COLO668 (cell line): ENCODE results near the gene ACY1.
"Not testable (repeated sequence)": the region's sequence is repeated elsewhere in the genome, so short reads cannot be mapped to it uniquely, and the experiment has no call there.

Experiments used
- DNase-seq: peaks from one replicate; lab custom pipeline; 2025; ENCODE audit not compliant: unreplicated experiment; lab: John Stamatoyannopoulos, UW

ACY1 gene

DNA sequence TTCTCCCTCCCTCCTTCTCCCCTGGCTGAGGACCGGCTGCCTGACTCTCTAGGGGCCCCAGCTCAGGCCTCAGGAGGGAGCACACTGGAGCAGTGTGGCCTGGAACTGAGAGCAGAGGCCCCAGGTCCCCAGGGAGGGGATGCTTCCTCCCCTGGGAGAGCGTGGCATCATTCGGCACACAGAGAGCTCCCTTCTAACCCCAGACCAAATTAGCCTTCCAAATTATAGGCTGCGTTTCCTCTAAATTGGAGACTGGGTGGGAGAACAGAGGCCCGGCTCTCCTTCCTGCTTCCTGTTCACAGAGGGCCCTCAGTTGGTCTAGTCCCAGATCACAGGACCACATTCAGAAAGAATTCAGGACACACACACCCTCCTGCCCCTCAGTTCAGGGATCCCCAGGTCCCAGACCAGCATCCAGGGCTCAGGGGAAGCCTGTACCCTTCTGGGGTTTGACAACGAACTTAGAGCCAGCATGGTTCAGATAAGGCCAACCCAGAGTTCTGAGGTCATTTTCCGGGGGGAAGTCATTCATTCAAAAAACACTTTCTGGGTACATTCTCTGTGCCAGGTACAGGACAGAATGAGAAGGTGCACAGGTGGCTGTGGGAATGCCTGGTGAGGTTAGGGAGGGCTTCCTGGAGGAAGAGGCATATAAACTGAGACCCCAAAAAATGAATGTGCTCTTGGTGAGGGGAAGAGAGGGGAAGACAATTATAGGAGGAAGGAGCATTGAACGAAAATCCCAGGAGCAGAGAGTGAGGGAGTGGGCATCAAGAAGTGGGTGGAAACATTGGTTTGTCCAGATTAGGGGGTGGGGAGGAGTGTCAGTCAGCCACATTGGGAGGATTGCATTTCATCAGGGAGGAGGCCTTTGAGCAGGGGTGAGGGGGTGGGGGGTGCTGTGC is 40.8 kb downstream of the ACY1 start:
- no peak for DNase-seq

DNA sequence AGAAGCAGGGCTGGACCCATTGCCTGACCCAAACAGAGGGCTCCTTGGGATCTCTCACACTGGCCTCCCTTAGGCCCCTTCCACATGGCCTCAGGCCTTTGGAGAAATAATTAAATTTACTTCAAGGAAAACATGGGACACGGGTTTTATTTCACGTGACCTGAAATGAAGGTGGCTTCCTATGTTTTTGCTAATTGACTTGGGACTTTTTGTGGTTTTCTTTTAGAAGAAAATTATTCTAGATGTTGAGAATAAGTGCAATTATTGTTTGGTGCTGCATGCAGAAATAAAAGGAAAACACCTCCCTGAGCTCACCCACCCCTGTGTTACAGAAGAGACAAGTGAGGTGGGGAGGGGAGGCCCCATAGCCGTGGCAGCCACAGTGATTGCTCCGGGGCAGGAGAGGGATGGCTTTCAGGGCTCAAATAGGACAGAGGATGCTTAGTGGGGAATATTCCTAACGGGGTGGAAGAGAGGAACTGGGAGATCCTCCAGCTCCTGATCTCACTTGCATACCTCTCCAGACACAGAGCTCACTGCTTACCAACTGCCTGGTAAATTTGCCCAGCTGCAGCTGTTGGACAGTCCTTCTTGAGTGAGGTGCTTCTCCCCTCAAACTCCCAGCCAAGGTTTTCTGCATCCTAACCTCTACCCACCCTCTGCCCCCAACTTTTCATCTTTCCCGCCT is 41.6 kb downstream of the ACY1 start:
- no peak for DNase-seq

DNA sequence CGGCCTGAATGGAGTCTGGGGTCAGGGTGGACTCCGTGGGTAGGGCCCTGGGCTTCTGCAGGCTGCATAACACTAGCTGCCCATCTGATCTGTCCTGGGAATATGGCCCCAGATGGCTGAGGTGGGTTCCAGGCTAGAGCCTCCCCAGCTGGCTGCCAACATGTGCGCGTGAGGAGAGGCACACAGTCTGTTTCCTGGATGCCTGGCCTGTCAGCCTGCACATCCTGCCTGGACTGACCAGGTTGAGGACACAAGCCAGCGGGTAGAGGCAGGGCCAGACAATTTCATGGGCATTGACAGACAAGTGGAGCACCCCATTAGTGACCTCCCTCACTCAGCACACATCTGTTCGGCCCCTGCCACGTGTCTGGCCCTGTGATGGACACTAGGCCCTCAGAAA is 42.1 kb downstream of the ACY1 start:
- DNase-seq, result no peak

DNA sequence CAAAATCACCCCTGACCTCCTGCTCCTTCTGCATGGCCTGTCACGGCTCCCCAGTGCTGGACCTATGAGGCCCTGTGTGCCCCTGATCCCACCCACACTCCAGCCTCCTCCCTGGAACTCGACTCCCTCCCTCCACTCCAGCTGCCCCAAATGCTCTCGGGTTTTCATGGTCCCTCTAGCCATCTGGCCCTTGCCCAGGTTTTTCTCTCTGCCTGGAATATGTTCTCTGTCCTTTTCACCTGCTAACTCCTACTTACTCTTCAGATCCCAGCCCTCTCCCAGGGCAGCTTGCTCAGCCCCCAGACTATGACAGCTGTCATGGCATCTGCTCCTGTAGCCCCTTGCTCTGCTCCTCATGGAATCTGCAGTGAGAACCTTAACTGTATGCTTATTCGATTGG is 42.7 kb downstream of the ACY1 start:
- DNase-seq, result no peak

DNA sequence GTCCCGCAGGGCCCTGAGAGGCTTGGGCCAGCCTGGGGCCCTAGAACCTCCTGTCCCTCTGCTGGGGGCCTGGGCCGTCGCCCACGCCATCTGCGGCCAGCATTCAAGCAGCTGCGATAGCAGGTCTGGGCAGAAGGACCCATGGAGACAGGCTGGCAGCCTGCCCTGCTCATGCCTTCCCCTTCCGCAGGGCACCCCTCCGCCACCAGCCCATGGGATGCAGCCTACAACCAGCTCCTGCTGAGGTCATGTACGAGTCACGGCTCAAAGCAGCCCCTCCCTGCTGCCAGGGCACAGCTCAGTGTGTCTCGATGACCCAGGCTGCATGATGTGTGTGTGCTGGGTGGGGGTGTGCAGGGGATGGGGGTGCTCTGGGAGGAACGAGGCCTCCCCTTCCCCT is 45.2 kb downstream of the ACY1 start:
- DNase-seq, result no peak

DNA sequence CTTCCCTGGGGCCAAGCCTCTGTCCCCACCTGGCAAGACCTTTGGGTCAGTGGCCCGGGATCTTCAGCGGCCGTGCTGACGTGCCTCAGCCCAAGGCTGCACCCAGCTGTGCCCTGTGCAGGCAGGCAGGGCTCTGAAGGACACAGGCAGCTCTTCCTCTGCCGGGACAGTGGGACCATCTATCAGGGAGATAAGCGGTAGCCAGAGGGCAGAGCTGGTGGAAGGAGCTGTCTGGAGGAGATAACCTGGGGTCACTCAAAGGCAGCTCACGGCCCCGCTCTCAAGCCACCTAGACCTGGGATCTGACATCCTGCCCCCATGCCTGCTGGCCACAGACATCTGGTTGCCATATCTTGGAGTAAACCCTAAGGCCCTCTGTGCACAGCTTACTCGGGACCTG is 45.7 kb downstream of the ACY1 start:
- DNase-seq, result no peak

DNA sequence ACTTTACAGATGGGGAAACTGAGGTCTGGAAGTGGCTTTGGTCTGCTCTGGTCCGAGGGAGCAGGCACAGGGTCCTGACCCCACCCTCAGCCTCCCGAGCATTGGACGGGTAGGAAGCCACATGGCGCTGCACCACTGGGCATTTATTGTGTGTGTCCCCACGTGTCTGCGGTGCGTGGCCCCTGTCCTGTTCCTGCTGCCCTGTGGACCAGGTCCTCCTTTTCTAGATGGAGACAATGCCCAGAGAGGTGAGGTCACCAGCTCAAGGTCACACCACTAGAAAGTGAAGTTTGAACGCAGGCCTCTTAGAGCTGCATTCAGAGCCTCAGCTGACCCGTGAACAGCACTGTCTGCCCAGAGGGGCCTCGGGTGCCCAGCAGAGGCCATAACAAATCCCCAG is 46.2 kb downstream of the ACY1 start:
- no peak for DNase-seq

DNA sequence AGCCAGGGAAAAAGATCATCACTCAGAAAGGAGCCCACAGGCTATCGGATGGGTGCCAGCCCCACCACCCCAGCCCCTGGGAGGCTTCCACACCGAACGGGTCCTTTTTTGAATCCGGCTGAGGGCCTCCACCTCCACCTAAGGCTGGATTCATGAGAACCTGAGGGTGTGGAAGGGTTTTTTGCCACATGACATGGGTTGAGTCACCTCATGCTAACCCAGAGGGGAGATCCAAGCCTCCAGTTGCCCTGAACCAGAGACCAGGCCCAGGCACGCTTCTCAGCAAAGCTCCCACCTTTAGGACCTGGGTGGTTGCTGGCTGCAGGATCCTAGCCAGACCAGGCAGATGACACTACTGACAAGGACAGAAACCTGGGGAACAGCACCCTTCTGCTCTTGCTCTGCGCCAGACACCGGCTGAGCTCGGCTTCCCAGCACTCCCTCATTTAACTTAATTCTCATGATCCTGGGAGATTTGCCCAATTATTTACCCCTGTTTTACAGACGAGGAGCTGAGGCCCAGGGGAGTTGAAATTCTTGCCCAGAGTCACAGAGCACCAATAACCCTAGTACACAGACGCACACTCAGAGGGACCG is 47.5 kb downstream of the ACY1 start:
- DNase-seq, result no peak

DNA sequence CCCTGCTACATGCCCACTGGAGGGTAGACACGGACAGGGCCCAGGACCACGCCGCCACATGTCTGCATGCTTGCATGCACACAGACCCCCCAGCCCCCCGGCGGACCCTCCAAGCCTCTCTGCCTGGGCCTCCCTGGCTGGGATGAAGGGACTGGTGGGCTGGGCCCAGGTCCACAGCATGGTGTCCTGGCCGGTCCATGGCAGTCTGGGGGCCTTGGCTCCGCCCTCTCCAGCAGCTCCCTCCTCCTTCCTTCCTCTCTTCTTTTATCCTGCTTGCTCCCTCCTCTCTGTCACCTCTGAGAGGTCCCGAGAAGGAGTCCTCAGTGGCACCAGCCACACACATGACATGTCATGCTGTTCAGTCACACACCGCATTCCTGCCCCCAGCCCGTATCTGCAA is 48.6 kb downstream of the ACY1 start:
- DNase-seq, result no peak

DNA sequence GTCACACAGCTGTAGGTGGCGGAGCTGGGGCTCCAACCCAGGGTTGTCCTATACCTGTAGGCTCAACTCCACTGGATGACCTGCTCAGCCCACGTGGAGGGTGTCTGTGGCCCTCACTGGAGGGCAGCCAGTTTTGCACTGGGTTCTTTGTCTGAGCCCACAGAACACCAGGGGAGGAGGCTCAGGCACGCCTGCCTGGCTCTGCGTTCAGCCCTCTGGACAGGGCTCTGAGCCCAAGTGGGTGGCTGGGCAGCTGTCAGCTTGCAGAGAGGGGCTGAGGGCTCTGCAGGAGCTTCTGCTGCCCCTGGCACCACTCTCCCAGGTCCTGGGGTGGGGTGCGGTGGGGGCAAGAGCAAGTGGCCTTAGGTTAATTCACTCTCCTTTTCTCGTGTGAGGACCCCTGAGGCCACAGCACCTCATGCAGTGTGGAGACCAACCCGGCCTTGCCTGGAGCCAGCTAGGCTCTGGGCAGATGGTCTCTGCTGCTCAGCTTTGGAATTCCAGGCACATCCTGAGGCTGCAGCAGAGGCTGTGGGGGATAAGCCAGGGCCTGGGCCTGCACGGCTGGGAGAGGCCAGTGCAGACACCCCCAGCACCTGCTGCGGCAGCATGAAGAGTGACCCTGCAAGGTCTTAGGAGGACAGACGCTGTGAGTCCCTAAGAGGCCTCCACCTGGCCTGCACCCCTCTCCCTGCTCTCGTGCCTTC is 49.5 kb downstream of the ACY1 start:
- DNase-seq, result no peak

DNA sequence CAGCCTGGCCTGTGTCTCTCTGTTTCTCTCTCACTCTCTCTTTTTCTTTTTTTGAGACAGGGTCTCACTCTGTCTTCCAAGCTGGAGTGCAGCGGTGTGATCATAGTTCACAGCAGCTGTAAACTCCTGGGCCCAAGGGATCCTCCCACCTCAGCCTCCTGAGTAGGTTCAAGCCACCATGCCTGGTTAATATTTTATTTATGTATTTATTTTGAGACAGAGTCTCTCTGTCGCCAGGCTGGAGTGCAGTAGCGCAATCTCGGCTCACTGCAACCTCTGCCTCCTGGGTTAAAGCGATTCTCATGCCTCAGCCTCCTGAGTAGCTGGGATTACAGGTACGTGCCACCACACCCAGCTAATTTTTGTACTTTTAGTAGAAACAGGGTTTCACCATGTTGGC is 50.4 kb downstream of the ACY1 start:
- not testable (repeated sequence) for DNase-seq

DNA sequence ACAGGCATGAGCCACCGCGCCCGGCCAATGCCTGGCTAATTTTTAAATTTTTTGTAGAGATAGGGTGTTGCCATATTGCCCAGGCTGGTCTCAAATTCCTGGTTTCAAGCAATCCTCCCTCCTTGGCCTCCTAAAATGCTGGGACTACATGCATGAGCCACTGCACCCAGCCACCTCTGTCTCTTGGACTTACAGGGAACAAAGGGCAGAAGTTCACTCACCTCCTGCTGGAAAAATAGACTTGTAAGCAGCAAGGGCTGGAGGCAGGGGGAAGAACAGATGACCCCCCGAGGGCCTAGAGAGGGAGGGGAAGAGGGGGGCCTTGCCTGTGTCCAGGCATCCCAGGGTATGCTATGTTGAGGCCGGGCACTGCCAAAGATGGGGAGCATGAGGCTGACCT is 50.9 kb downstream of the ACY1 start:
- no peak for DNase-seq

DNA sequence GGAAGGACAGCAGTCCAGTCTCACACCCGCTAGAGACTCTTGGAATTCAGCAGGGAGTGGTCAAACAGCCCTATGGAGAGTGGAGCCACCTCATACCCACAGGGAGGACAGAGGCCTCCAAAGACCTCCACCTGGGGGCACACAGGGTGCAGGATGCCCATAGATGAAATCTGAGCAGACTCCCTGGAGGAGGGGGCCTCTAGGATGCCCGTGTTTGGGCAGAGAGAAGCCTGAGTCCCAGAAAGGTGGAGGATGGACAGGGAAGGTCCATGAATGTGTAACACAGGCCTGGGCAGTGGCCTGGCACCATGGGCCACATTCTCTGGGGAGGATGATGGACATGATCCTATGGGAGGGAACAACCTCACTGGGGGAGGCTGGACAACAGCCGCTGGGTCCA is 51.3 kb downstream of the ACY1 start:
- DNase-seq, result no peak

DNA sequence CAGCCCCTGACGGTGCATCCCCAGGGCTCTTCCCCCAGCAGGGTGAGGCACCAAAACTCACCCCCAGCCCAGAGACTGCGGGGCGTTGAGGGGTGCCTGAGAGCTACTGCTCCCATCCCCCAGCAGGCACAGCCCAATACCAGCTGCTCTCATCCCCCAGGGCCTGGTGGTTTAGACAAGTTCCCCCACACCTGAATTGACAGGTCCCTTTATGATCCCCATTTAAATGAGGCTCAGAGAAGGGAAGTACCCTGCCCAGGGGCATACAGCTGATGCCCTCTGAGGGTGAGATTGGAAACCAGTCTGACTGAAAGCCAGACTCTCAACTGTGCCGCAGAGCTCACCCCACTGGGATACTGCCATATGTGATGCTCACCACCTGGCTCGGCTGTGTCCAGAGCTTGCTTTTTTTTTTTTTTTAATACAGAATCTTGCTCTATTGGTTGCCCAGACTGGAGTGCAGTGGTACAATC is 52.9 kb downstream of the ACY1 start:
- no peak for DNase-seq

DNA sequence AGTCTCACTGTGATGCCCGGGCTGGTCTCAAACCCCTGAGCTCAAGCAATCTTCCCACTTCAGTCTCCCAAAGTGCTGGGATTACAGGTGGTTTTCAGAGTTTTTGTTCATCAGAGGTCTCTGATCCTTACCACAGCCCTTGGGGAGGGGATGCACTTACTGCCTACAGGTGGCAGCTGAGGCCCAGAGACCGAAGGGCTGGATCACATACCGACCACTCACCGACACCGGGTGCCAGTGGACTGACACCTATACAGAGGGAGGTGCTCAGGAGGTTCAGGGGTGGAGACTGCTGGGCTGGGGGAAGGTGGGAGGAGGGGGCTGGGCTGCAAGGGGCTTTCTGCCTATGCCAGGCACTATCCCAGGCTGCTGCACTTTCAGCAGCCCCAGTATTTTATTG is 53.5 kb downstream of the ACY1 start:
- no peak for DNase-seq

DNA sequence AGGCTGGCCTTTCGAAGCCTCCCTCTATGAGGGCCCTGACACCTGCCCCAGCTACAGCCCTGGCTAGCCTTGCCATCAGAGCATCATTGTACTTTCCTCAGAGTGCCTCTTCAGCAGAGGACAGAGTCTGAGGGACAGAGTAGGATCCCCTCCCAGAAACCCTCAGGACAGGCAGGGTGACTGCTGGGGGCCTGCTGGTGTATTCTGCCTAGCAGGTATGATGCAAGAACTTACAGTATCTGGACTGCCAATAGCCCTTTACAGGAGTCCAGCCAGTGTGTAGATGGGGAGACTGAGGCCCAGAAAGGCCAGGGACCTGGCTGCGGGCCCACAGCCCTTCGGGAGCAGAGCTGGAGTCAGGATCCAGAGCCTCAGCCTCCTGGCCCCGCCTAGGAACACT is 54.0 kb downstream of the ACY1 start:
- no peak for DNase-seq

DNA sequence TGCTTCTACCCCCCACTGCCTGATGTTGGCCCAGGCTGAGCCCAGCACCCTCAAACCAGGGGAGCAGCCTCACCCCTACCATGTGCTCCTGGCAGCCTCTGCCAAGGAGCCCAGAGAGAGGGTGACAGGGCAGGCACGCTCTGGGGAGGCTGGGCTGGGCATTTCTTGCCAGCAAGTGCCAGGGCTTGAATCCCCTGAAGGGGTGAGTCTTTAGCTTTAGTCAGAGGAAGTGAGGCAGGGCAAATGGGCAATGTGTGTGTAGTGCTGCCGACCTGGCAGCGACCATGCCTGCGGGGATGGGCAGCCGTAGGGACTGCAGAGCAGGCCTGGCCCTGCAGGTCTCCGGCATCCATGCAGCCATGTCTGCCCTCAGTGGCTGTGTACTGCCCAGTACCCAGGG is 54.9 kb downstream of the ACY1 start:
- no peak for DNase-seq
